Muscle of leg (tissue), 11 donors: Measurements from ENCODE around the gene ACSS2. TPM values are rescaled to one million over a fixed set of nuclear protein-coding genes. Genes with fewer than 3 reads are reported as not detected.

Source experiments
- DNase-seq: peaks from one replicate; pipeline ENCODE4 v3.0.0; 2013
- H3K27ac ChIP-seq: one replicate; pipeline ENCODE4 v1.5.1; 2013; ENCODE audit warnings: mild to moderate bottlenecking, low read length, control low read depth
- H3K27me3 ChIP-seq: one replicate; pipeline ENCODE4 v1.6.1; 2013; ENCODE audit warnings: low read length; ENCODE audit not compliant: control insufficient read depth, insufficient read depth
- H3K36me3 ChIP-seq: one replicate; pipeline ENCODE4 v1.6.1; 2013; ENCODE audit warnings: low read length; ENCODE audit not compliant: control insufficient read depth, insufficient read depth
- H3K4me1 ChIP-seq: one replicate; pipeline ENCODE4 v1.6.1; 2013; ENCODE audit warnings: low read length; ENCODE audit not compliant: control insufficient read depth, insufficient read depth
- H3K4me3 ChIP-seq: one replicate; pipeline ENCODE4 v1.5.1; 2013; ENCODE audit warnings: low read length, control low read depth
- H3K9me3 ChIP-seq: replicated peaks from 2 replicates; pipeline ENCODE4 v1.6.1; 2013; ENCODE audit warnings: low read depth, low read length; ENCODE audit not compliant: control insufficient read depth
- WGBS: methylation state at CpG from one replicate; pipeline ENCODE4 v1.1.5; 2013; ENCODE audit warnings: missing lambda C conversion rate; ENCODE audit not compliant: insufficient coverage; 5-methylcytosine and 5-hydroxymethylcytosine counted together
- polyA plus RNA-seq, 8 donors: library from polyadenylated mRNA; unstranded; fragments of 120-200 nt; gene quantifications; one replicate each; pipeline versions ENCODE4 v1.2.1 to v1.2.3, GENCODE V29; 2013; ENCODE audit warnings: inconsistent platforms in 1 of 8, low replicate concordance in 1 of 8; ENCODE audit not compliant: insufficient read length in 8 of 8, insufficient read depth in 1 of 8
- total RNA-seq: library from RNA; stranded (reverse); fragments of 120-200 nt; gene quantifications from one replicate; pipeline ENCODE4 v1.2.4, GENCODE V29; 2013

Gene ACSS2
- total and polyA plus RNA-seq, 9 donors, result 39.1 to 61.4 (median 49.1) TPM

- Histone ChIP-seq H3K4me3 (peak overlapping the region; percentile 92), H3K27ac (peak overlapping the region; percentile 98), H3K4me1 (peaks cover 25% of the 10 kb centered on the region), H3K36me3 (peaks cover 3% of the 10 kb centered on the region), H3K27me3 (no peaks in the 10 kb centered on the region), H3K9me3 (no peaks in the 10 kb centered on the region)
- WGBS, result 9% methylated on average over 8 of the region's 13 CpGs
- DNase-seq, result peak; percentile 65
Measured at GRCh38 chr20:34954904-34955230, 78.5 kb downstream of the ACSS2 start.

- Histone ChIP-seq H3K4me1 (peaks cover 25% of the 10 kb centered on the region), H3K4me3 (peak within 1 kb of the TSS; percentile 92), H3K36me3 (no peaks in the 10 kb centered on the region), H3K9me3 (no peaks in the 10 kb centered on the region), H3K27ac (peak within 1 kb of the TSS; percentile 98), H3K27me3 (no peaks in the 10 kb centered on the region)
- DNase-seq, result peak; percentile 99
- under 1% methylated on average over 62 of the region's 62 CpGs for WGBS
Measured at GRCh38 chr20:34955231-34956040, 79.0 kb downstream of the ACSS2 start, which contains the start of the genes GSS and MYH7B. GSS (minus strand) TSS chr20:34955806; CDS start chr20:34951852, 3,954 bp downstream. MYH7B (plus strand) TSS chr20:34955868; CDS start chr20:34978006, 22,138 bp downstream.

GRCh38 chr20:34956041-34956458, 79.6 kb downstream of the ACSS2 start:
- peaks cover 25% of the 10 kb centered on the region for H3K4me1 ChIP-seq
- H3K27me3 ChIP-seq, result no peaks in the 10 kb centered on the region
- DNase-seq, result no peak
- H3K9me3 ChIP-seq, result no peaks in the 10 kb centered on the region
- no peaks in the 10 kb centered on the region for H3K36me3 ChIP-seq
- H3K4me3 ChIP-seq, result peak overlapping the region; percentile 92
- peak overlapping the region; percentile 98 for H3K27ac ChIP-seq
- 6% methylated on average over 2 of the region's 6 CpGs for WGBS

- no peak for DNase-seq
- Histone ChIP-seq H3K4me1 (peaks cover 25% of the 10 kb centered on the region), H3K27ac (peak overlapping the region; percentile 98), H3K36me3 (no peaks in the 10 kb centered on the region), H3K27me3 (no peaks in the 10 kb centered on the region), H3K9me3 (no peaks in the 10 kb centered on the region), H3K4me3 (no peak overlapping the region)
- 70% methylated on average over 21 of the region's 21 CpGs for WGBS
Measured at GRCh38 chr20:34956751-34957472, 80.5 kb downstream of the ACSS2 start.

- H3K4me3 ChIP-seq, result no peak overlapping the region
- H3K9me3 ChIP-seq, result no peaks in the 10 kb centered on the region
- no peak overlapping the region for H3K27ac ChIP-seq
- WGBS, result no CpG with 5 or more reads among the region's 5 CpGs
- no peaks in the 10 kb centered on the region for H3K36me3 ChIP-seq
- no peak for DNase-seq
- H3K4me1 ChIP-seq, result peaks cover 13% of the 10 kb centered on the region
- no peaks in the 10 kb centered on the region for H3K27me3 ChIP-seq
Measured at GRCh38 chr20:34964486-34964885, 88.1 kb downstream of the ACSS2 start.

GRCh38 chr20:34965051-34965450, 88.6 kb downstream of the ACSS2 start:
- Histone ChIP-seq H3K36me3 (no peaks in the 10 kb centered on the region), H3K4me1 (peaks cover 16% of the 10 kb centered on the region)

GRCh38 chr20:34967421-34967820, 91.0 kb downstream of the ACSS2 start:
- H3K27ac ChIP-seq, result no peak overlapping the region
- H3K4me1 ChIP-seq, result peaks cover 39% of the 10 kb centered on the region
- 88% methylated on average over 4 of the region's 5 CpGs for WGBS
- H3K36me3 ChIP-seq, result no peaks in the 10 kb centered on the region
- no peak for DNase-seq
- no peak overlapping the region for H3K4me3 ChIP-seq
- no peaks in the 10 kb centered on the region for H3K27me3 ChIP-seq
- no peaks in the 10 kb centered on the region for H3K9me3 ChIP-seq

More at GRCh38 chr20:34965051-34965450, 88.6 kb downstream of the ACSS2 start:
- Histone ChIP-seq H3K9me3 (no peaks in the 10 kb centered on the region), H3K27ac (no peak overlapping the region), H3K4me3 (no peak overlapping the region), H3K27me3 (no peaks in the 10 kb centered on the region)
- 84% methylated on average over 4 of the region's 5 CpGs for WGBS
- DNase-seq, result no peak

GRCh38 chr20:34968042-34968775, 91.8 kb downstream of the ACSS2 start:
- DNase-seq, result peak; percentile 9
- Histone ChIP-seq H3K27ac (peak overlapping the region; percentile 56), H3K9me3 (no peaks in the 10 kb centered on the region), H3K27me3 (no peaks in the 10 kb centered on the region), H3K36me3 (no peaks in the 10 kb centered on the region), H3K4me1 (peaks cover 39% of the 10 kb centered on the region), H3K4me3 (no peak overlapping the region)
- WGBS, result 71% methylated on average over 4 of the region's 7 CpGs

- Histone ChIP-seq H3K27me3 (no peaks in the 10 kb centered on the region), H3K4me3 (no peak overlapping the region), H3K36me3 (no peaks in the 10 kb centered on the region), H3K4me1 (peaks cover 39% of the 10 kb centered on the region), H3K9me3 (no peaks in the 10 kb centered on the region), H3K27ac (peak overlapping the region; percentile 76)
- WGBS, result 77% methylated on average over 5 of the region's 7 CpGs
- no peak for DNase-seq
Measured at GRCh38 chr20:34970193-34970840, 93.9 kb downstream of the ACSS2 start.
